B cell (primary cell): ENCODE measurements around the gene RNF44. TPM values are rescaled to one million over a fixed set of nuclear protein-coding genes. Genes with fewer than 3 reads are reported as not detected.

ENCODE experiments used
- ATAC-seq: fragments of 200-7000 bp; cut with Tn5 transposase; one replicate; pipeline ENCODE4 v1.10.0; 2021; ENCODE audit warnings: low read depth, mild to moderate bottlenecking, moderate number of reproducible peaks, moderate library complexity
- CTCF ChIA-PET: fragments of 350-600 bp; sonication (Branson Sonifier 250); formaldehyde crosslinking; loops from one replicate; lab custom pipeline; 2021; ENCODE audit warnings: antibody characterized with exemption, inconsistent platforms; lab: Charles Lee
- POLR2A ChIA-PET: fragments of 350-600 bp; sonication (Branson Sonifier 250); formaldehyde crosslinking; loops from one replicate; lab custom pipeline; 2021; ENCODE audit warnings: antibody characterized with exemption; lab: Charles Lee
- DNase-seq: peaks from one replicate; pipeline ENCODE4 v3.0.0; 2013
- H2AFZ ChIP-seq: 2 replicates; pipeline ENCODE4 v1.6.1; 2012; ENCODE audit warnings: mild to moderate bottlenecking, low read depth, low read length; ENCODE audit not compliant: insufficient read depth, poor library complexity, severe bottlenecking
- H3K27ac ChIP-seq, 2 donors: 1 replicate in 1 of 2; 2 replicates in 1 of 2; pipeline ENCODE4 v1.5.1; 2012 to 2013; ENCODE audit warnings: low read length in 2 of 2, mild to moderate bottlenecking in 2 of 2, moderate library complexity in 1 of 2
- H3K27me3 ChIP-seq, 4 experiments: fragments of 200-600 bp in 1 of 4; sonication (generic) in 1 of 4; replicated peaks in 1 of 4; 1 replicate in 2 of 4; 2 replicates in 2 of 4; pipeline versions ENCODE4 v1.6.1 to v1.7.0; 2013 to 2016; ENCODE audit warnings: low read length in 3 of 4, mild to moderate bottlenecking in 2 of 4, mixed read lengths in 1 of 4, moderate library complexity in 1 of 4; ENCODE audit not compliant: insufficient read depth in 4 of 4, control insufficient read depth in 3 of 4; ENCODE audit errors: control extremely low read depth in 1 of 4
- H3K36me3 ChIP-seq, 2 experiments: replicated peaks in 1 of 2; 1 replicate in 1 of 2; 2 replicates in 1 of 2; pipeline versions ENCODE4 v1.6.1 to v1.7.1; 2013; ENCODE audit warnings: low read length in 1 of 2; ENCODE audit not compliant: insufficient read depth in 2 of 2, control insufficient read depth in 1 of 2; ENCODE audit errors: control extremely low read depth in 1 of 2, extremely low read depth in 1 of 2
- H3K4me1 ChIP-seq, 2 donors: fragments of 200-600 bp in 1 of 2; sonication (generic) in 1 of 2; 1 replicate in 1 of 2; 2 replicates in 1 of 2; pipeline versions ENCODE4 v1.5.1 to v1.6.1; 2013 to 2017; ENCODE audit warnings: low read length in 2 of 2; ENCODE audit not compliant: control insufficient read depth in 2 of 2, insufficient read depth in 2 of 2
- H3K4me2 ChIP-seq: replicated peaks from 2 replicates; pipeline ENCODE3; 2012; ENCODE audit warnings: mild to moderate bottlenecking, low read depth, low read length; ENCODE audit not compliant: poor library complexity, severe bottlenecking
- H3K4me3 ChIP-seq, 5 experiments: fragments of 200-600 bp in 1 of 5; sonication (generic) in 1 of 5; 1 replicate in 3 of 5; 2 replicates in 2 of 5; pipeline versions ENCODE4 v1.5.1 to v1.7.0; 2011 to 2016; ENCODE audit warnings: low read length in 4 of 5, mild to moderate bottlenecking in 4 of 5, low read depth in 2 of 5, control low read depth in 1 of 5, moderate library complexity in 1 of 5; ENCODE audit not compliant: insufficient read depth in 1 of 5; ENCODE audit errors: control extremely low read depth in 1 of 5, extremely low read depth in 1 of 5
- H3K79me2 ChIP-seq: fragments of 200-600 bp; sonication (generic); one replicate; pipeline ENCODE4 v1.6.0; 2016; ENCODE audit warnings: low read length; ENCODE audit not compliant: control insufficient read depth, insufficient read depth
- H3K9ac ChIP-seq: fragments of 200-600 bp; sonication (generic); 2 replicates; pipeline ENCODE4 v1.6.1; 2017; ENCODE audit warnings: mild to moderate bottlenecking, low read length, moderate library complexity
- H3K9me3 ChIP-seq, 3 donors: one replicate each; pipeline versions ENCODE4 v1.6.1 to v1.7.1; 2013; ENCODE audit warnings: low read length in 2 of 3; ENCODE audit not compliant: control insufficient read depth in 2 of 3, insufficient read depth in 1 of 3; ENCODE audit errors: control extremely low read depth in 1 of 3
- H4K20me1 ChIP-seq: 2 replicates; pipeline ENCODE4 v1.6.0; 2012; ENCODE audit warnings: mild to moderate bottlenecking, low read length; ENCODE audit not compliant: insufficient read depth, control insufficient read depth, poor library complexity, severe bottlenecking
- H3K27ac Mint-ChIP-seq: one replicate; pipeline ENCODE4 v1.8.0; 2021; ENCODE audit warnings: mixed read lengths
- H3K27me3 Mint-ChIP-seq: one replicate; pipeline ENCODE4 v1.8.0; 2021; ENCODE audit warnings: mixed read lengths
- H3K4me1 Mint-ChIP-seq: one replicate; pipeline ENCODE4 v1.8.0; 2021; ENCODE audit warnings: mixed read lengths
- H3K4me3 Mint-ChIP-seq: one replicate; pipeline ENCODE4 v1.8.0; 2021; ENCODE audit warnings: mixed read lengths
- H3K9me3 Mint-ChIP-seq: one replicate; pipeline ENCODE4 v1.8.0; 2022; ENCODE audit warnings: mixed read lengths; ENCODE audit not compliant: insufficient read depth
- EZH2 ChIP-seq: IDR thresholded peaks from 2 replicates; pipeline ENCODE4 v1.6.1; 2012; ENCODE audit warnings: borderline replicate concordance, low read depth, mild to moderate bottlenecking, moderate library complexity, low read length; ENCODE audit not compliant: insufficient read depth, poor library complexity, severe bottlenecking
- WGBS: methylation state at CpG from one replicate; pipeline ENCODE4 v1.1.5; 2013; ENCODE audit warnings: missing lambda C conversion rate; ENCODE audit not compliant: insufficient coverage; 5-methylcytosine and 5-hydroxymethylcytosine counted together
- intact Hi-C: fragments of 100-400 bp; cut with micrococcal nuclease; formaldehyde crosslinking; loops from one replicate; pipeline ENCODE4 v1.10.0; 2022
- polyA plus RNA-seq: library from polyadenylated mRNA; depleted of rRNA; stranded (reverse); fragments of >200 nt; gene quantifications from 2 replicates; pipeline ENCODE4 v1.2.3, GENCODE V29; 2012
- total RNA-seq, 2 donors: library from RNA; stranded (reverse); fragments of 120-200 nt in 1 of 2; gene quantifications; 1 replicate in 1 of 2; 2 replicates in 1 of 2; pipeline versions ENCODE4 v1.2.3 to v1.2.4, GENCODE V29; 2013 to 2022
- TF ChIP-seq, protein P1 (sequence below): fragments of 200-600 bp; IDR thresholded peaks from one replicate; pipeline ENCODE4 v1.8.0; 2022; ENCODE audit warnings: antibody characterized with exemption, mild to moderate bottlenecking

Gene RNF44
- total and polyA plus RNA-seq, 2 donors (not counting 1 experiment from before 2014, with no cell fraction given): 220 to 262 TPM

DNA sequence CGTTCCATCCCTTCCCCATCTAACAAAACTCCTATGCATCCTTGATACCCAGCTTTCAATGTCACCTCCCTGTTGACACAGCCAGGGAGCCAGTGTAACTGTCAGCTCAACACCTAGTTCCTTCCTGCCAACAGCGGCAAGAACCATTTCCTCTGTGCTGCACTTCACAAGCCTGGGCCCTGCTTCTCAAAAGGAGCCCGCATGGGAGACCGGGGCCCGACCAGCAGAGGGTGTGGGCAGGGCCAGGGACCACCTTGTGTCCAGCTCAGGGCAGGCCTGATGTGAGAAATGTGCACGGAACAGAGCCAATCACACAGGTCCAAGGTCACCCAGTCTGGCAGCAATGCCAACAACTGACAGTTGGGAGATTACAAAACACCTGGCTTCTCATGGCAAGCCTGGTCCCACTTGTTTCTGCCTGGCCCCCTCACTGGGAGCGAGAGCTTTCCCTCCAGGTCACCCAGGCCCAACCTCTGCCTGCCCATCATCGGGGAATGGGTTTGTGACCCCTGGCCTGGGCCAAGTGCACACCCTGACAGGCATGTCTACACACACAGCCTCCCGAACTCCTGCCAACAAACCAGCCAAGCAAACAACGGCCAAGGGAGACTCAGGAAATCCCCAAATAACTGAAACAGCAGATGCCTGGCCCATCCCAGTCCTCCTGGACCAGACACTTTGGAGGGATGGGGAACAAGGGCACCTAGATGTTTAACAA lies 3.1 kb downstream of the RNF44 start:
- intact Hi-C loops: loop anchor here (2.0 kb wide), 1 partner anchor 19 kb away; no protein-coding TSS in a partner anchor
- peaks cover 77% of the 10 kb centered on the region for H4K20me1 ChIP-seq
- peaks cover 59% of the 10 kb centered on the region for H3K79me2 ChIP-seq
- DNase-seq (peak; percentile 62), ATAC-seq (no peak)
- ChIA-PET CTCF (interaction anchor here (1.0 to 5.3 kb wide), 5 partner anchors 9 to 488 kb away, joined by 3 to 33 read pairs (median 4); partner anchors contain the start of genes CLTB and ZNF346), POLR2A (interaction anchor here (1.3 to 4.1 kb wide), 2 partner anchors 9 to 86 kb away, joined by 8 to 30 read pairs; partner anchors contain the start of gene FAF2)
- no peak overlapping the region for H2AFZ ChIP-seq
- peak overlapping the region; percentile 100 for H3K27ac Mint-ChIP-seq
- no peaks in the 10 kb centered on the region for H3K27me3 ChIP-seq
- peaks cover 60% of the 10 kb centered on the region for H3K4me1 Mint-ChIP-seq
- H3K9ac ChIP-seq: peak overlapping the region; percentile 98
- 3% methylated on average over 10 of the region's 10 CpGs for WGBS
- H3K4me3 ChIP-seq: peak overlapping the region; percentile 61 to 100 (median 94)
- H3K27me3 Mint-ChIP-seq: no peaks in the 10 kb centered on the region
- H3K9me3 ChIP-seq: no peaks in the 10 kb centered on the region
- H3K4me2 ChIP-seq: peak overlapping the region; percentile 92
- H3K36me3 ChIP-seq: peaks cover 0 to 51% of the 10 kb centered on the region in 2 experiments
- H3K9me3 Mint-ChIP-seq: no peaks in the 10 kb centered on the region
- no peak for TF ChIP-seq EZH2
- TF ChIP-seq, protein P1, sequence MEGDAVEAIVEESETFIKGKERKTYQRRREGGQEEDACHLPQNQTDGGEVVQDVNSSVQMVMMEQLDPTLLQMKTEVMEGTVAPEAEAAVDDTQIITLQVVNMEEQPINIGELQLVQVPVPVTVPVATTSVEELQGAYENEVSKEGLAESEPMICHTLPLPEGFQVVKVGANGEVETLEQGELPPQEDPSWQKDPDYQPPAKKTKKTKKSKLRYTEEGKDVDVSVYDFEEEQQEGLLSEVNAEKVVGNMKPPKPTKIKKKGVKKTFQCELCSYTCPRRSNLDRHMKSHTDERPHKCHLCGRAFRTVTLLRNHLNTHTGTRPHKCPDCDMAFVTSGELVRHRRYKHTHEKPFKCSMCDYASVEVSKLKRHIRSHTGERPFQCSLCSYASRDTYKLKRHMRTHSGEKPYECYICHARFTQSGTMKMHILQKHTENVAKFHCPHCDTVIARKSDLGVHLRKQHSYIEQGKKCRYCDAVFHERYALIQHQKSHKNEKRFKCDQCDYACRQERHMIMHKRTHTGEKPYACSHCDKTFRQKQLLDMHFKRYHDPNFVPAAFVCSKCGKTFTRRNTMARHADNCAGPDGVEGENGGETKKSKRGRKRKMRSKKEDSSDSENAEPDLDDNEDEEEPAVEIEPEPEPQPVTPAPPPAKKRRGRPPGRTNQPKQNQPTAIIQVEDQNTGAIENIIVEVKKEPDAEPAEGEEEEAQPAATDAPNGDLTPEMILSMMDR: no peak
- H3K27ac ChIP-seq: peak overlapping the region; percentile 93 to 99
- H3K4me3 Mint-ChIP-seq: peak overlapping the region; percentile 99
- peaks cover 67 to 68% of the 10 kb centered on the region in 2 donors for H3K4me1 ChIP-seq

DNA sequence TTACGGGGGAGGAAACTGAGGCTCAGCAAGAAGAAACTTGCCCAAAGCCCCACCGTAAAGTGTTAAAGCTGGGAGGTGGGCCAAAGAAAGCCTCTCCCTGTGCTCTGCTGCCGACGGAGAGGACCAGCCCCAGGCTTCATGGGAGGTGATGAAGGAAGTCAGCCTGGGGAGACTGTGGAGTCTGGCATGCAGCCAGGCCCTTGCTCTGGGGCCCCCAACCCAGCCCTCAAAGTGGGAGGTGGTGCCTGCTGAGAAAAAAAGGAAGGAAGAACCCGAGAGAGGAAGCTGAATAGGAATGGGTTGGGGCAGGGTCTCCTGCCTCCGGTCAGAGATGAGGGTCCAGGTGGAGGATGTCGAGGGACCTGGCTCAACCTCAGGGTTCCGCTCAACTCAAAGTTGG lies 3.8 kb downstream of the RNF44 start:
- intact Hi-C loops: no loop called here
- H3K27me3 Mint-ChIP-seq: no peaks in the 10 kb centered on the region
- H3K4me3 Mint-ChIP-seq: peak overlapping the region; percentile 99
- peaks cover 62% of the 10 kb centered on the region for H3K4me1 Mint-ChIP-seq
- H3K27me3 ChIP-seq: no peaks in the 10 kb centered on the region
- peaks cover 66 to 73% of the 10 kb centered on the region in 2 donors for H3K4me1 ChIP-seq
- H3K9ac ChIP-seq: peak overlapping the region; percentile 98
- CTCF ChIA-PET: interaction anchor here (1.0 to 4.1 kb wide), 3 partner anchors 10 to 489 kb away, joined by 3 to 28 read pairs (median 4); partner anchors contain the start of gene ZNF346
- DNase-seq: peak; percentile 49
- no peak for TF ChIP-seq EZH2
- TF ChIP-seq, protein P1: no peak
- H4K20me1 ChIP-seq: peaks cover 84% of the 10 kb centered on the region
- peak overlapping the region; percentile 100 for H3K27ac Mint-ChIP-seq
- POLR2A ChIA-PET: interaction anchor here (1.3 kb wide), 1 partner anchor 10 kb away, joined by 8 read pairs; no protein-coding TSS in a partner anchor
- H3K4me3 ChIP-seq: peak overlapping the region; percentile 61 to 100 (median 94)
- peak overlapping the region; percentile 93 to 99 for H3K27ac ChIP-seq
- peaks cover 59% of the 10 kb centered on the region for H3K79me2 ChIP-seq
- no peaks in the 10 kb centered on the region for H3K9me3 ChIP-seq
- 13% methylated on average over 8 of the region's 8 CpGs for WGBS
- H3K4me2 ChIP-seq: peak overlapping the region; percentile 92
- H3K36me3 ChIP-seq: peaks cover 0 to 58% of the 10 kb centered on the region in 2 experiments
- no peak for ATAC-seq
- H2AFZ ChIP-seq: no peak overlapping the region
- H3K9me3 Mint-ChIP-seq: no peaks in the 10 kb centered on the region
